ENCODE results near the gene POFUT2. TPM values are rescaled to one million over a fixed set of nuclear protein-coding genes. Genes with fewer than 3 reads are reported as not detected.

Gene POFUT2
- polyA plus RNA-seq, 1 donor: 32.8 TPM

DNA sequence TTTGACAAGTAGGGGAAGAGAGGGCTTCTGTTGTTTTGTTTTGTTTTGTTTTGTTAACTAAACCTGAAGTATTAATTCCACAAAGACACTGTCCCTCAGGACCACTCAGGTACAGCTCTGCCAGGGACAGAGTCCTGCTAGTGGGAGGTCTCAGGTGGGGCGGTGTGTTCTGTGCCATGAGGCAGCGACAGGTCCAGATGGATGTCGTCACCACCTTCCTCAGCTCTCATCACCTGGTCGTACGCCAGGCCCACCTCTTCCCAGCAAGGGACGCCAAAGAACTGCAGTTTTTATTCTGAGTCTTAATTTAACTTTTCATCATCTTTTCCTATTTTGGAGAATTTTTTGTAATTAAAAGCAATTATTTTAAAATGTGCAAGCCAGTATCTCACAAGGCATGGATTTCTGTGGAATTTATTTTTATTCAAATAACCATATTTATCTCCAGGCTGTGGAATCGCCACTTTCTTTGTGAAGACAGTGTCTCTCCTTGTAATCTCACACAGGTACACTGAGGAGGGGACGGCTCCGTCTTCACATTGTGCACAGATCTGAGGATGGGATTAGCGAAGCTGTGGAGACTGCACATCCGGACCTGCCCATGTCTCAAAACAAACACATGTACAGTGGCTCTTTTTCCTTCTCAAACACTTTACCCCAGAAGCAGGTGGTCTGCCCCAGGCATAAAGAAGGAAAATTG is 62.5 kb downstream of the POFUT2 start:
- DNase-seq (ENCODE audit: low read depth): no peak

DNA sequence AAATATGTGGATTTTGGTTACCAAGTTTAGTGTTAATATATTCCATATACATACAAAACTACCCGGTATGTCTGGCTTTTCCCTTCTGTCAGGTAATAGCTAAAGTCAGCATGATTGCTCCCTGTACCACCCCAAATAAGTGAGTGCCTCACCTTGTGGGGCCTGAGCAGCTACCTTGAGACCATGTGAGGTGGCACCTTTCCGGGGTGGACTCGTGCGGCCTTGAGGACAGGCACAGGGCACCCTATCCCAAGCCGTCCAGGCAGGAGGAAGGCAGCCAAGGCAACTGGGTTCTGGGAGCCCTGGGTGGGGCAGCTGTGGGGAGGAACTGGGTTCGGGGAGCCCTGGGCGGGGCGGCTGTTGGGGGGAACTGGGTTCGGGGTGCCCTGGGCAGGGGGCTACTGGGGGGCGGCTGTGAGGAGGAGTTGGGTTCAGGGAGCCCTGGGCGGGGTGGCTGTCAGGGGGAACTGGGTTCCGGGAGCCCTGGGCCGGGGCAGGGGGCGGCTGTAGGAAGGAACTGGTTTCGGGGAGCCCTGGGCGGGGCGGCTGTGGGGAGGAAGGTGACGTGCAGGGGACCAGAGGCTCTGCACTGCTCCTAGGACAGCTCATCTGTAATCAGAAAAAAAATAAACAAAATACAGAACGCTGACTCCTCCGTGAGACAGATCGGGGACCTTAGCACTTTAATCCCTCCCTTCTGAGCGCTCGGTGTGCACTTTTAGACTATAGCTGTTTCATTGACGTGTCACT is 63.3 kb downstream of the POFUT2 start:
- no peak for DNase-seq (ENCODE audit: low read depth)

DNA sequence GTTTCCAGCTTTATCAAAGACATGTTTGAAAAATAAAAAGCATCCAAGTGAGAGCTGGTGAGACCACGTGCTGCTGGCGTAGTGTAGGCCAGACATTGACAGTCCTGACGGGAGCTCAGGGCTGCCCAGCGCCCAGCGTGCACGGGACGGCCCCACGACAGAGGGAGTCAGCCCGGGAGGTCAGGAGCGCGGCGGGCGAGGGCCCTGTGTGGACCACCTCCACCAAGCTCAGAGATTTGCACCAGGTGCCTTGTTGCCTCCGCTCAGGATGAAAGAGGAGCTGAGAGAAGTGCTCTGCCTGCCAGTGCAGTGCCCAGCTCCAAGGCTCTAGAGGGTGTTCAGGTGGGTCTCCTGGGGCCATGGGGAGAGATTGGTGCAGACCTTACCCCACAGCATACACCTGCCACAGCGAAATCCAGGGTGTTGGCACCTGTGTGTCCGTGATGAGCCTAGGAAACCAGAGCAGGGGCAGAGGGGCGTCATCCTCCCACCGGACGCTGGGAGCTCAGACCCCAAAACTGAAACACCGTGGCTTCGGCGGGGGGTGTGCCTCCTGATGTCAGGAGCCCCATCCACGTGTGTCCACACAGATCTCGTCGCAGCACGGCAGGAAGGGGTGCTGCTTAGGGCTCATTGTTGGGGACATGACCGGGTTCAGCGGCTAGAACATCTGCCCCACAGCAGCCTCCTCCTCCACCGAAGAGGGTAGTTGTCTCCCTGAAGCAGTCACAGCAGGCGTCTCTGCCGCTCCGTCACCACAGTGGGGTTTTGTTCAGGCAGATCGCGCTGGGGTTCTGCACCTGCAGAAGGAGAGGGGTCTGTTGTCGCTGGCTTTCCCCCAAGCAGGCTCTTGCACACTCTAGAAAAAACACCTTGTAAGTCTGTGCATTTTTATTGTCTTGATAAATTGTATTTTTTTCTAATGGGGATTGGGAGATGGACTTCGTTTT is 64.2 kb downstream of the POFUT2 start:
- no peak for DNase-seq (ENCODE audit: low read depth)

DNA sequence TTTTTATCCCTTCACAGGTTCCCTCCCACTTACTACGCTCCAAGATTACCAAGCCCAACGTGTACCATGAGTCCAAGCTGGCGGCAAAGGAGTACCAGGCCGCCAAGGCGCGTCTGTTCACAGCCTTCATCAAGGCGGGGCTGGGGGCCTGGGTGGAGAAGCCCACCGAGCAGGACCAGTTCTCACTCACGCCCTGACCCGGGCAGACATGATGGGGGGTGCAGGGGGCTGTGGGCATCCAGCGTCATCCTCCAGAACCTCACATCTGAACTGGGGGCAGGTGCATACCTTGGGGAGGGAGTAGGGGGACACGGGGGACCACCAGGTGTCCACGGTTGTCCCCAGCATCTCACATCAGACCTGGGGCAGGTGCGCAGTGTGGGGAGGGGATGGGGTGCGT is 65.7 kb downstream of the POFUT2 start:
- DNase-seq (ENCODE audit: low read depth): no peak

DNA sequence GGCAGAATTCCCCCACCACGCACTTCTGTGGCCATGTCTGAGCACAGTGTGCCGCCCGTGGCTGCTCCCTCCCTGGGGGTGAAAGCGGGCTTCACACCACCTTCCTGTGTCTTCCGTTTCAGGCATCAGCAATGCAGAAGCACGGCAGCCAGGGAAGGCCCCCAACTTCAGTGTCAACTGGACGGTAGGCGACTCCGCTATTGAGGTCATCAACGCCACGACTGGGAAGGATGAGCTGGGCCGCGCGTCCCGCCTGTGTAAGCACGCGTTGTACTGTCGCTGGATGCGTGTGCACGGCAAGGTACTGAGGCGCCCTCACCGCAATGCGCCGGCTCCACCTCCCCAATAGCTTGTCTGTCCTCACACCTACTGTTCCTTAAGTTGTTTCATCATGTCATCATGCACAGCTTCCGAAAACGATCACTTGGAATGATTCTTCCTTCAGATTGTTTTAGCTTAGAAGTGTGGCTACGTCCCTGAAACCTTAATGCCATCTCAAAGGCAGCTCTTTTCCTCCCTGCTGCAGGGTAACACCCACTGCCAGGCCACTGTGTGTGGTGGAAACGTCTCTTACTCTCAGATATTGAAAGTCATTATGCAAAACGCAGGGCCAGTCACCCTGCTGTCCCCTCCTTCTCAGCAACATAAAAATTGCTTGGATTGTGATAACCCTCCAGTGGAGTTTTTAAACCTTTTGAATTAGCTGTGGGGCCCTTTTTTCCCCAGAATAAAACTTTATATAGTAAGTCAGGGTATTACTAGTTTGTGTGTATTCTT is 66.8 kb downstream of the POFUT2 start:
- DNase-seq (ENCODE audit: low read depth): no peak

DNA sequence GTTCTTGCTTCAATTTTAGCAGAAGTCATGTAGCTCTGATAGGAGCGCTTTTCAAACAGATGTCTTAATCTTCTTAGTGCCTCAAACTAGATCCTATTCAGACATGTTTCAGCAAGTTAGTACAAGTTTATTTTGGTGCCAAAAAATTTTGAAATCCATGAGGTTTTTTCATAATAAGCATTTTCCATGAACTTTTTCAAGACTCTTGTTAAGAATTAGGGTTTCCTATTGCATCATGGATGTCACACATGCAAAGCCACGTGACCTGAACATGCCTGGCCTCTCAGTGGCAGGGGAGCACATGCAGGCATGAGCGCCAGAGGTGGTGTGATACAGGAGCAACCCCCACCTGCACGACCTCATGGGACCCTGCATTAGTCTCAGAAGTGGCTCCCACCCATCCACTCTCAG is 67.6 kb downstream of the POFUT2 start:
- DNase-seq (ENCODE audit: low read depth): no peak

DNA sequence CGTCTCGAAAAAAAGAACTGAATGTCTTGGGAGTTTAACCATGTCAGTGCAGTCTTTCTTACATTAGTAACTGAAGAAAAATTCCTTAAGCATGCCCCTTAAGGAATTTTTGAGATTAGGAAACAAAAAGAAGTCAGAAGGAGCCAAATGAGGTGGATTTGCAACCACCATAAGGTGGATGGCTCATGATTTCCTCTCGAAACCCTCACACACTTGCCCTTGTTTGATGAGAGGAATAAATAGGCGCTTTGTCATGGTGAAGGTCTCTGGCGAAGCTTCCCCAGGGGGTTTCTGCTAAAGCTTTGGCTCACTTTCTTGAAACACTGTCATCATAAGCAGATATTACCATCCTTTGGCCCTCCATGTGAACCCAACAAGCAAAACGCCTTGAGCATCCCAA is 68.2 kb downstream of the POFUT2 start:
- DNase-seq (ENCODE audit: low read depth): no peak

DNA sequence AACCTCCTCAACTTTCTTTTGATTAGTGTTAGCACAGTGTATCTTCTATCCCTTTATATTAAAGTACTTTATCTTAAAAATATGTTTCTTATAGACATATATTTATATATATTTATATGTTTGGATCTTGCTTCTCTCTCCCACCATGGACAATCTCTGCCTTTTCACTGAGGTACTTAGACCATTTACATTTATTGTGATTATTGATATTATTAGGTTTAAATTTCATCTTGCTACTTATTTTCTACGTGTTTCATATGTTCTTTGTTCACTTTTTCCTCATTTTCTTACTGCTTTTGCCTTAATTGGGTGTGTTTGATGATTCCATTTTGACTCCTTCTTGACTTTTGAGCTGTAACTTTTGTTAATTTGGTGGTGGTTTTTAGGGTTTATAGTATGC is 70.7 kb downstream of the POFUT2 start:
- no peak for DNase-seq (ENCODE audit: low read depth)

DNA sequence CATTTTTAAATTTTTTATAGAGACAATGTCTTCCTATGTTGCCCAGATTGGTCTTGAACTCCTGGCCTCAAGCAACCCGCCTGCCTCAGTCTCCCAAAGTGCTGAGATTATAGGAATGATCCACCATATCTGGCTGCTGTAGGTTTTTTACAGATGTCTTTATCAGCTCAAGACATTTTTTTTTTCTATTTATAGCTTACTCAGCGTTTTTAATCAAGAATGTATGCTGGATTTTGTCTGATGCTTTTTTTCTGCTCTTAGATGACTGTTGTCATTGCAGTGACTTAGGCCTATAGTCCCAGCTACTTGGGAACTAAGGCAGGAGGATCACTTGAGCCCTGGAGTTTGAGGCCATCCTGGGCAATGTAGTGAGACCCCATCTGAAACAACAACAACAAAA is 72.5 kb downstream of the POFUT2 start:
- no peak for DNase-seq (ENCODE audit: low read depth)

Other genes starting within 250 kb of the POFUT2 start
- gene ADARB1, start 213.3 kb downstream of the POFUT2 start, polyA plus RNA-seq (ENCODE audit: insufficient read length): 27.0 TPM
- 73.4 TPM for gene COL18A1, start 117.3 kb upstream of the POFUT2 start, polyA plus RNA-seq (ENCODE audit: insufficient read length)